K562 (cell line): ENCODE results near the gene ADCY6. TPM values are rescaled to one million over a fixed set of nuclear protein-coding genes. Genes with fewer than 3 reads are reported as not detected.

ENCODE experiments used
- ATF4 ChIP-seq: fragments of 450-650 bp; formaldehyde crosslinking; IDR thresholded peaks from 2 replicates; pipeline ENCODE4 v1.4.0; 2022; ENCODE audit warnings: mild to moderate bottlenecking, moderate library complexity
- DDX20 ChIP-seq: fragments of 450-650 bp; IDR thresholded peaks from 2 replicates; pipeline ENCODE4 v1.6.1; 2016; ENCODE audit warnings: missing genetic modification characterization, low read depth, mild to moderate bottlenecking, missing compliant biosample characterization, moderate library complexity
- DNMT1 ChIP-seq: fragments of 450-650 bp; IDR thresholded peaks from 2 replicates; pipeline ENCODE4 v1.6.1; 2016; ENCODE audit warnings: antibody characterized with exemption, mild to moderate bottlenecking
- EGR1 ChIP-seq: fragments of 450-650 bp; conservative IDR thresholded peaks from 2 replicates; pipeline ENCODE4 v1.6.1; 2017; ENCODE audit warnings: mild to moderate bottlenecking
- GTF2F1 ChIP-seq: IDR thresholded peaks from 2 replicates; pipeline ENCODE4 v1.6.1; 2011; ENCODE audit warnings: low read depth, low read length, improper control_type of control experiment
- KLF6 ChIP-seq: fragments of 250-450 bp; sonication (Bioruptor Pico); IDR thresholded peaks from 2 replicates; pipeline ENCODE4 v1.4.0; 2020; ENCODE audit warnings: mild to moderate bottlenecking, moderate library complexity, borderline replicate concordance
- NCOR1 ChIP-seq: fragments of 450-650 bp; IDR thresholded peaks from 2 replicates; pipeline ENCODE4 v1.6.1; 2016; ENCODE audit warnings: mild to moderate bottlenecking, moderate library complexity
- RFX1 ChIP-seq: fragments of 450-650 bp; IDR thresholded peaks from 2 replicates; pipeline ENCODE4 v1.6.1; 2016; ENCODE audit warnings: mild to moderate bottlenecking, moderate library complexity
- SIRT6 ChIP-seq: IDR thresholded peaks from one replicate; pipeline ENCODE4 v1.6.1; 2012; ENCODE audit warnings: low read depth, mild to moderate bottlenecking, control low read depth, inconsistent platforms, low read length, moderate library complexity
- TCFL5 ChIP-seq: fragments of 250-450 bp; sonication (Bioruptor Pico); conservative IDR thresholded peaks from 2 replicates; pipeline ENCODE4 v1.6.1; 2021; ENCODE audit warnings: mild to moderate bottlenecking, moderate library complexity, matching md5 sums
- TOE1 ChIP-seq, 2 experiments: fragments of 450-650 bp in 1 of 2; sonication (generic) in 1 of 2; formaldehyde crosslinking in 1 of 2; IDR thresholded peaks; 2 replicates each; pipeline versions ENCODE4 v1.7.1 to v1.8.0; 2016 to 2022; ENCODE audit warnings: borderline replicate concordance in 2 of 2, mild to moderate bottlenecking in 2 of 2, antibody characterized with exemption in 1 of 2, inconsistent platforms in 1 of 2, low read depth in 1 of 2, missing genetic modification reagents in 1 of 2, moderate library complexity in 1 of 2
- TRIM24 ChIP-seq, 2 experiments: fragments of 450-650 bp; IDR thresholded peaks; 2 replicates each; pipeline ENCODE4 v1.6.1; 2016
- TRIM28 ChIP-seq: fragments of 450-650 bp; IDR thresholded peaks from 2 replicates; pipeline ENCODE4 v1.6.1; 2017
- ZNF699 ChIP-seq: fragments of 250-450 bp; sonication (Bioruptor Pico); IDR thresholded peaks from 2 replicates; pipeline ENCODE4 v1.8.0; 2021; ENCODE audit warnings: mild to moderate bottlenecking, moderate library complexity; ENCODE audit not compliant: insufficient replicate concordance
- polyA plus RNA-seq, 8 experiments: library from polyadenylated mRNA; depleted of rRNA in 4 of 8; stranded (reverse) in 5 of 8; unstranded in 3 of 8; fragments of >200 nt; fragmentation: Nextera tagmentation in 2 of 8; fragmentation: Illumina TruSeq in 1 of 8; extraction: Ambion mirVana in 2 of 8; extraction: Trizol in 1 of 8; gene quantifications; 2 replicates each; pipeline versions ENCODE4 v1.2.1 to v1.2.3, GENCODE V29; 2011 to 2014; ENCODE audit warnings: inconsistent platforms in 1 of 8, missing spikeins in 1 of 8
- total RNA-seq, 7 experiments: library from RNA; depleted of rRNA in 6 of 7; stranded (reverse); fragments of >200 nt in 6 of 7; fragmentation: Illumina TruSeq in 2 of 7; extraction: Trizol in 2 of 7; gene quantifications; 2 replicates each; pipeline versions ENCODE4 v1.2.1 to v1.2.3, GENCODE V29; 2011 to 2021; ENCODE audit warnings: low replicate concordance in 1 of 7
- TF ChIP-seq, protein P1 (sequence below): fragments of 250-450 bp; sonication (Bioruptor Pico); IDR thresholded peaks from 2 replicates; pipeline ENCODE4 v1.5.1; 2021; ENCODE audit warnings: mild to moderate bottlenecking
- TF ChIP-seq, protein P2 (sequence below): fragments of 250-450 bp; sonication (Bioruptor Pico); IDR thresholded peaks from 2 replicates; pipeline ENCODE4 v1.4.0; 2020
- TF ChIP-seq, protein P3 (sequence below): fragments of 450-650 bp; IDR thresholded peaks from 2 replicates; pipeline ENCODE4 v1.6.1; 2017; ENCODE audit warnings: antibody characterized with exemption, mild to moderate bottlenecking

The ADCY6 gene
- total and polyA plus RNA-seq, 9 of the 15 experiments (the other 6 are each of a cell fraction or from before 2014, with no cell fraction given) = 0.01 to 1.0 (median 0.53) TPM

DNA sequence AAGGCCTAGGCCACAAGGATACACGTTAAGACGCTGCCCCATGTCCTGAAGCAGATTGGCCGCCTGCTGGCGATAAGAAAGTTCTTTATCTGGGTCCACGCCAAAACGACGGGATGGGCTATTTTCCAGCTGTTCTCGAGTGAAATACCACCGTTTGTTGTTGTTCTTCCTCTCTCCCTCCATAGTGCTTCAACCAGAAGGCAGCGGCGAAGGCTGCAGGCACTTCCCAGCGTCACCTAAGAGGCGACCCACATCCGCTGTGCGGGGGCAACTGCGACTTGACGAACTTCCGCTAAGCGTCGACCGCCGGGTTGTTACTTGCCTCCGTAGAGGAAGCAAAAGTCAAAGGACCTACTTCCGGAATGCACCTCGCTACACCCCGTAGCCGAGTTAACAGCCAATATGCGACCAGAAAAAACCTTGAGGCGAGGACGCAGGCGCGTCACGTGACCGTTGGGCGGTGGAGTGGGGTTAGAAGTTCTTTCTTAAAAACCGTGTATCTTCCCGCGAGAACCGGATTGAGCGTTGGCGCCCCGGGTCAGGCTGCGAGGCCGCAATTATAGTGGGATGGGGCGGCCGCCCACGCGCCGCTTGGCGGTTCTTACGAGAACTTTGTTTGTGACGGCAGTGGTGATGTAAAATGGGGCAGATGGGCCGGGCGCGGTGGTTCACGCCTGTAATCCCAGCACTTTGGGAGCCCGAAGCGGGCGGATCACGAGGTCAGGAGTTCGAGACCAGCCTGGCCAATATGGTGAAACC, 72.2 kb downstream of the ADCY6 start, which contains the start of gene CCNT1 (continued):
- TF ChIP-seq, protein P1, sequence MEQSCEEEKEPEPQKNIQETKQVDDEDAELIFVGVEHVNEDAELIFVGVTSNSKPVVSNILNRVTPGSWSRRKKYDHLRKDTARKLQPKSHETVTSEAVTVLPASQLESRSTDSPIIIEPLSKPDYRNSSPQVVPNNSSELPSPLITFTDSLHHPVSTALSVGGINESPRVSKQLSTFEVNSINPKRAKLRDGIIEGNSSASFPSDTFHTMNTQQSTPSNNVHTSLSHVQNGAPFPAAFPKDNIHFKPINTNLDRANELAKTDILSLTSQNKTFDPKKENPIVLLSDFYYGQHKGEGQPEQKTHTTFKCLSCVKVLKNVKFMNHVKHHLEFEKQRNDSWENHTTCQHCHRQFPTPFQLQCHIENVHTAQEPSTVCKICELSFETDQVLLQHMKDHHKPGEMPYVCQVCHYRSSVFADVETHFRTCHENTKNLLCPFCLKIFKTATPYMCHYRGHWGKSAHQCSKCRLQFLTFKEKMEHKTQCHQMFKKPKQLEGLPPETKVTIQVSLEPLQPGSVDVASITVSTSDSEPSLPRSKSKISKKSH (CRISPR knock-in tag) = no peak
- TF ChIP-seq TRIM24 (IDR thresholded peaks at IDR 0.05) = peak; percentile 42 to 86; a peak in 3 of 4 replicates
- no peak for TF ChIP-seq ZNF699 (CRISPR knock-in tag)
- no peak for TF ChIP-seq RFX1
- TF ChIP-seq KLF6 (CRISPR knock-in tag) = peak; percentile 94
- TF ChIP-seq, protein P2, sequence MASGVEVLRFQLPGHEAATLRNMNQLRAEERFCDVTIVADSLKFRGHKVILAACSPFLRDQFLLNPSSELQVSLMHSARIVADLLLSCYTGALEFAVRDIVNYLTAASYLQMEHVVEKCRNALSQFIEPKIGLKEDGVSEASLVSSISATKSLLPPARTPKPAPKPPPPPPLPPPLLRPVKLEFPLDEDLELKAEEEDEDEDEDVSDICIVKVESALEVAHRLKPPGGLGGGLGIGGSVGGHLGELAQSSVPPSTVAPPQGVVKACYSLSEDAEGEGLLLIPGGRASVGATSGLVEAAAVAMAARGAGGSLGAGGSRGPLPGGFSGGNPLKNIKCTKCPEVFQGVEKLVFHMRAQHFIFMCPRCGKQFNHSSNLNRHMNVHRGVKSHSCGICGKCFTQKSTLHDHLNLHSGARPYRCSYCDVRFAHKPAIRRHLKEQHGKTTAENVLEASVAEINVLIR (CRISPR knock-in tag) = peak; percentile 92
- TF ChIP-seq DDX20 (tag) = no peak
- TF ChIP-seq EGR1 = peak; percentile 100
- TF ChIP-seq GTF2F1 = peak; percentile 59; the same call in 1 of the 2 replicates
- TF ChIP-seq ATF4 (CRISPR knock-in tag) = 0 out of 2 replicates have a peak, but pooled peaks have one; percentile 7
- TF ChIP-seq NCOR1 = no peak; the same call in 1 of the 2 replicates
- TF ChIP-seq, protein P3, sequence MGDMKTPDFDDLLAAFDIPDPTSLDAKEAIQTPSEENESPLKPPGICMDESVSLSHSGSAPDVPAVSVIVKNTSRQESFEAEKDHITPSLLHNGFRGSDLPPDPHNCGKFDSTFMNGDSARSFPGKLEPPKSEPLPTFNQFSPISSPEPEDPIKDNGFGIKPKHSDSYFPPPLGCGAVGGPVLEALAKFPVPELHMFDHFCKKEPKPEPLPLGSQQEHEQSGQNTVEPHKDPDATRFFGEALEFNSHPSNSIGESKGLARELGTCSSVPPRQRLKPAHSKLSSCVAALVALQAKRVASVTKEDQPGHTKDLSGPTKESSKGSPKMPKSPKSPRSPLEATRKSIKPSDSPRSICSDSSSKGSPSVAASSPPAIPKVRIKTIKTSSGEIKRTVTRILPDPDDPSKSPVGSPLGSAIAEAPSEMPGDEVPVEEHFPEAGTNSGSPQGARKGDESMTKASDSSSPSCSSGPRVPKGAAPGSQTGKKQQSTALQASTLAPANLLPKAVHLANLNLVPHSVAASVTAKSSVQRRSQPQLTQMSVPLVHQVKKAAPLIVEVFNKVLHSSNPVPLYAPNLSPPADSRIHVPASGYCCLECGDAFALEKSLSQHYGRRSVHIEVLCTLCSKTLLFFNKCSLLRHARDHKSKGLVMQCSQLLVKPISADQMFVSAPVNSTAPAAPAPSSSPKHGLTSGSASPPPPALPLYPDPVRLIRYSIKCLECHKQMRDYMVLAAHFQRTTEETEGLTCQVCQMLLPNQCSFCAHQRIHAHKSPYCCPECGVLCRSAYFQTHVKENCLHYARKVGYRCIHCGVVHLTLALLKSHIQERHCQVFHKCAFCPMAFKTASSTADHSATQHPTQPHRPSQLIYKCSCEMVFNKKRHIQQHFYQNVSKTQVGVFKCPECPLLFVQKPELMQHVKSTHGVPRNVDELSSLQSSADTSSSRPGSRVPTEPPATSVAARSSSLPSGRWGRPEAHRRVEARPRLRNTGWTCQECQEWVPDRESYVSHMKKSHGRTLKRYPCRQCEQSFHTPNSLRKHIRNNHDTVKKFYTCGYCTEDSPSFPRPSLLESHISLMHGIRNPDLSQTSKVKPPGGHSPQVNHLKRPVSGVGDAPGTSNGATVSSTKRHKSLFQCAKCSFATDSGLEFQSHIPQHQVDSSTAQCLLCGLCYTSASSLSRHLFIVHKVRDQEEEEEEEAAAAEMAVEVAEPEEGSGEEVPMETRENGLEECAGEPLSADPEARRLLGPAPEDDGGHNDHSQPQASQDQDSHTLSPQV = 0 out of 2 replicates have a peak, but pooled peaks have one; percentile 51
- TF ChIP-seq TOE1 (IDR thresholded peaks at IDR 0.05; ENCODE audit: borderline replicate concordance) = peak; percentile 100
- TF ChIP-seq TOE1 (CRISPR knock-in tag; IDR thresholded peaks at IDR 0.05; ENCODE audit: borderline replicate concordance, low read depth) = no peak; the same call in none of the 2 replicates
- no peak for TF ChIP-seq TCFL5 (CRISPR knock-in tag)
- TF ChIP-seq SIRT6 = no peak
- peak; percentile 75; the same call in 1 of the 2 replicates for TF ChIP-seq TRIM28
- TF ChIP-seq DNMT1 = no peak
